ENCODE measurements around the gene SLC22A31. TPM values are rescaled to one million over a fixed set of nuclear protein-coding genes. Genes with fewer than 3 reads are reported as not detected.
"Not testable (repeated sequence)": the region's sequence is repeated elsewhere in the genome, so short reads cannot be mapped to it uniquely, and the experiment has no call there.

Gene SLC22A31
- total RNA-seq (1 to 10 TPM in 3 of 5 donors, under 1 TPM in 2; 0.49 to 2.7 (median 1.3) TPM), total RNA-seq (0 to 2.6 (median 0.79) reads per million in 29 experiments)
- 0.28 TPM for total RNA-seq (2013)

GRCh38 chr16:89200124-89200849 is at the start of gene SLC22A31:
Gene SLC22A31 (minus strand): TSS chr16:89200537. CDS start chr16:89200501, 36 bp downstream.
- Mint-ChIP-seq H3K9me3 (peaks cover 0 to 4% (median 0%) of the 10 kb centered on the region in 3 donors), H3K4me1 (peaks cover 0 to 21% (median 13%) of the 10 kb centered on the region in 3 donors), H3K27ac (no peak within 1 kb of the TSS), H3K27me3 (peaks cover 21 to 54% of the 10 kb centered on the region in 2 donors), H3K4me3 (peak within 1 kb of the TSS; percentile 52 to 62 (median 59)), H3K36me3 (no peaks in the 10 kb centered on the region)
- H3K4me1 ChIP-seq (ENCODE audit: control insufficient read depth in 1 of 2, extremely low read depth in 1 of 2, insufficient read depth in 2 of 2, low read length in 2 of 2): peaks cover 7 to 16% of the 10 kb centered on the region in 2 experiments
- H3K27me3 ChIP-seq (replicated peaks in 1 of 2; ENCODE audit: control insufficient read depth in 2 of 2, extremely low read depth in 1 of 2, insufficient read depth in 2 of 2, low read length in 1 of 2): peaks cover 11 to 62% of the 10 kb centered on the region in 2 experiments
- POLR2A ChIA-PET: no interaction called here
- CTCF ChIA-PET: no interaction called here
- H3K36me3 ChIP-seq (ENCODE audit: control insufficient read depth in 2 of 2, extremely low read depth in 1 of 2, insufficient read depth in 1 of 2, low read length in 1 of 2): no peaks in the 10 kb centered on the region
- ATAC-seq (replicated peaks in 1 of 4) (no peak), DNase-seq (no peak)
- H3K4me3 ChIP-seq (ENCODE audit: control insufficient read depth in 1 of 2, extremely low read depth in 1 of 2, low read length in 1 of 2): peak within 1 kb of the TSS in 1 of 2 donors; percentile 54
- no peaks in the 10 kb centered on the region for H3K9me3 ChIP-seq
- WGBS (ENCODE audit: insufficient coverage): 34% methylated on average over 28 of the region's 28 CpGs
- no peak within 1 kb of the TSS for H3K27ac ChIP-seq (ENCODE audit: low read length)

GRCh38 chr16:89248196-89248982 is 48.1 kb upstream of the SLC22A31 start:
- H3K4me1 ChIP-seq (ENCODE audit: control insufficient read depth in 1 of 2, extremely low read depth in 1 of 2, insufficient read depth in 2 of 2, low read length in 2 of 2): peaks cover 0 to 19% of the 10 kb centered on the region in 2 experiments

GRCh38 chr16:89247734-89248075 is 47.4 kb upstream of the SLC22A31 start:
- DNase-seq; H3K27me3 Mint-ChIP-seq; H3K9me3 ChIP-seq; H3K27ac ChIP-seq (ENCODE audit: low read length); H3K27me3 ChIP-seq (replicated peaks in 1 of 2; ENCODE audit: control insufficient read depth in 2 of 2, extremely low read depth in 1 of 2, insufficient read depth in 2 of 2, low read length in 1 of 2); H3K9me3 Mint-ChIP-seq; POLR2A ChIA-PET; H3K36me3 ChIP-seq (ENCODE audit: control insufficient read depth in 2 of 2, extremely low read depth in 1 of 2, insufficient read depth in 1 of 2, low read length in 1 of 2); H3K27ac Mint-ChIP-seq; H3K36me3 Mint-ChIP-seq: not testable (repeated sequence)
- CTCF ChIA-PET: interaction anchor here in 1 of 2 donors (0.6 kb wide), 1 partner anchor 55 kb away, joined by 5 read pairs; no protein-coding TSS in a partner anchor
- Mint-ChIP-seq H3K4me1 (peaks cover 11 to 22% (median 21%) of the 10 kb centered on the region in 3 donors), H3K4me3 (peak overlapping the region; percentile 65 to 78 (median 71))
- under 1% methylated on average over 38 of the region's 45 CpGs for WGBS (ENCODE audit: insufficient coverage)
- Histone ChIP-seq H3K4me3 (ENCODE audit: control insufficient read depth in 1 of 2, extremely low read depth in 1 of 2, low read length in 1 of 2) (peak overlapping the region; percentile 51 to 72), H3K4me1 (ENCODE audit: control insufficient read depth in 1 of 2, extremely low read depth in 1 of 2, insufficient read depth in 2 of 2, low read length in 2 of 2) (peaks cover 0 to 22% of the 10 kb centered on the region in 2 experiments)
- ATAC-seq (replicated peaks in 1 of 4): peak in 2 of 4 experiments; percentile 57 to 58

More at GRCh38 chr16:89248196-89248982, 48.1 kb upstream of the SLC22A31 start:
- Mint-ChIP-seq H3K4me1 (peaks cover 11 to 17% (median 15%) of the 10 kb centered on the region in 3 donors), H3K9me3 (peaks cover 7 to 8% (median 8%) of the 10 kb centered on the region in 3 donors), H3K27ac (no peak overlapping the region), H3K4me3 (peak overlapping the region; percentile 65 to 78 (median 71)), H3K27me3 (no peaks in the 10 kb centered on the region), H3K36me3 (peaks cover 2% of the 10 kb centered on the region)
- Histone ChIP-seq H3K36me3 (ENCODE audit: control insufficient read depth in 2 of 2, extremely low read depth in 1 of 2, insufficient read depth in 1 of 2, low read length in 1 of 2) (no peaks in the 10 kb centered on the region), H3K27ac (ENCODE audit: low read length) (no peak overlapping the region), H3K4me3 (ENCODE audit: control insufficient read depth in 1 of 2, extremely low read depth in 1 of 2, low read length in 1 of 2) (peak overlapping the region; percentile 51 to 72), H3K27me3 (replicated peaks in 1 of 2; ENCODE audit: control insufficient read depth in 2 of 2, extremely low read depth in 1 of 2, insufficient read depth in 2 of 2, low read length in 1 of 2) (peaks cover 0 to 3% of the 10 kb centered on the region in 2 experiments), H3K9me3 (no peaks in the 10 kb centered on the region)
- POLR2A ChIA-PET: no interaction called here
- ATAC-seq (replicated peaks in 1 of 4) (peak in 1 of 4 experiments; percentile 1), DNase-seq (peak in 4 of 35 experiments; percentile 10 to 35 (median 24))
- 66% methylated on average over 52 of the region's 69 CpGs for WGBS (ENCODE audit: insufficient coverage)
- CTCF ChIA-PET: no interaction called here

GRCh38 chr16:89246903-89247733 is 46.8 kb upstream of the SLC22A31 start:
- Mint-ChIP-seq H3K4me1 (peaks cover 11 to 22% (median 21%) of the 10 kb centered on the region in 3 donors), H3K27ac (peak overlapping the region in 1 of 2 donors; percentile 64), H3K4me3 (peak overlapping the region; percentile 64 to 71 (median 65)), H3K27me3 (no peaks in the 10 kb centered on the region), H3K9me3 (peaks cover 7 to 8% (median 8%) of the 10 kb centered on the region in 3 donors), H3K36me3 (peaks cover 2% of the 10 kb centered on the region)
- peaks cover 0 to 3% of the 10 kb centered on the region in 2 experiments for H3K27me3 ChIP-seq (replicated peaks in 1 of 2; ENCODE audit: control insufficient read depth in 2 of 2, extremely low read depth in 1 of 2, insufficient read depth in 2 of 2, low read length in 1 of 2)
- DNase-seq (peak; percentile 81 to 98 (median 93)), ATAC-seq (replicated peaks in 1 of 4) (peak; percentile 86 to 96 (median 91))
- CTCF ChIA-PET: interaction anchor here in 1 of 2 donors (0.6 kb wide), 1 partner anchor 55 kb away, joined by 5 read pairs; no protein-coding TSS in a partner anchor
- peak overlapping the region; percentile 19 to 72 for H3K4me3 ChIP-seq (ENCODE audit: control insufficient read depth in 1 of 2, extremely low read depth in 1 of 2, low read length in 1 of 2)
- no peaks in the 10 kb centered on the region for H3K36me3 ChIP-seq (ENCODE audit: control insufficient read depth in 2 of 2, extremely low read depth in 1 of 2, insufficient read depth in 1 of 2, low read length in 1 of 2)
- no peak overlapping the region for H3K27ac ChIP-seq (ENCODE audit: low read length)
- POLR2A ChIA-PET: interaction anchor here (0.5 to 0.8 kb wide), 2 partner anchors 249 to 435 kb away, joined by 3 to 4 read pairs; partner anchors contain the start of gene APRT (in 1 of the 2)
- 12% methylated on average over 62 of the region's 78 CpGs for WGBS (ENCODE audit: insufficient coverage)
- H3K9me3 ChIP-seq: no peaks in the 10 kb centered on the region
- H3K4me1 ChIP-seq (ENCODE audit: control insufficient read depth in 1 of 2, extremely low read depth in 1 of 2, insufficient read depth in 2 of 2, low read length in 2 of 2): peaks cover 0 to 27% of the 10 kb centered on the region in 2 experiments

- H3K4me1 Mint-ChIP-seq: peaks cover 11 to 23% (median 21%) of the 10 kb centered on the region in 3 donors
- H3K27ac Mint-ChIP-seq: peak overlapping the region; percentile 1 to 64
- peaks cover 7 to 8% (median 8%) of the 10 kb centered on the region in 3 donors for H3K9me3 Mint-ChIP-seq
Observed at GRCh38 chr16:89246383-89246902, 46.1 kb upstream of the SLC22A31 start.

More at GRCh38 chr16:89246383-89246902, 46.1 kb upstream of the SLC22A31 start:
- DNase-seq (no peak), ATAC-seq (replicated peaks in 1 of 4) (no peak)
- CTCF ChIA-PET: interaction anchor here in 1 of 2 donors (0.6 kb wide), 1 partner anchor 13 kb away, joined by 3 read pairs; no protein-coding TSS in a partner anchor
- Histone ChIP-seq H3K36me3 (ENCODE audit: control insufficient read depth in 2 of 2, extremely low read depth in 1 of 2, insufficient read depth in 1 of 2, low read length in 1 of 2) (no peaks in the 10 kb centered on the region), H3K27ac (ENCODE audit: low read length) (no peak overlapping the region), H3K4me1 (ENCODE audit: control insufficient read depth in 1 of 2, extremely low read depth in 1 of 2, insufficient read depth in 2 of 2, low read length in 2 of 2) (peaks cover 3 to 33% of the 10 kb centered on the region in 2 experiments), H3K27me3 (replicated peaks in 1 of 2; ENCODE audit: control insufficient read depth in 2 of 2, extremely low read depth in 1 of 2, insufficient read depth in 2 of 2, low read length in 1 of 2) (peaks cover 0 to 3% of the 10 kb centered on the region in 2 experiments), H3K4me3 (ENCODE audit: control insufficient read depth in 1 of 2, extremely low read depth in 1 of 2, low read length in 1 of 2) (no peak overlapping the region), H3K9me3 (no peaks in the 10 kb centered on the region)
- Mint-ChIP-seq H3K36me3 (peaks cover 2% of the 10 kb centered on the region), H3K27me3 (no peaks in the 10 kb centered on the region), H3K4me3 (peak overlapping the region; percentile 50 to 65 (median 59))
- WGBS (ENCODE audit: insufficient coverage): 93% methylated on average over 6 of the region's 13 CpGs
- POLR2A ChIA-PET: interaction anchor here (0.5 to 0.8 kb wide), 3 partner anchors 250 to 436 kb away, joined by 3 to 4 read pairs (median 3); partner anchors contain the start of gene APRT (in 1 of the 2)
